ENCODE results near the gene EFCAB10.

GRCh38 chr7:105602325-105603305 lies 21.3 kb upstream of the EFCAB10 start:
- TF ChIP-seq CTCF (IDR thresholded peaks at IDR 0.05) (no peak), POLR2A (IDR thresholded peaks at IDR 0.05) (no peak), POLR2AphosphoS5 (IDR thresholded peaks at IDR 0.05) (no peak)

Data from gastroesophageal sphincter (tissue), 3 donors.